Measurements from ENCODE around the gene DENND5B.
"Not testable (repeated sequence)": the region's sequence is repeated elsewhere in the genome, so short reads cannot be mapped to it uniquely, and the experiment has no call there.

DENND5B gene

DNA sequence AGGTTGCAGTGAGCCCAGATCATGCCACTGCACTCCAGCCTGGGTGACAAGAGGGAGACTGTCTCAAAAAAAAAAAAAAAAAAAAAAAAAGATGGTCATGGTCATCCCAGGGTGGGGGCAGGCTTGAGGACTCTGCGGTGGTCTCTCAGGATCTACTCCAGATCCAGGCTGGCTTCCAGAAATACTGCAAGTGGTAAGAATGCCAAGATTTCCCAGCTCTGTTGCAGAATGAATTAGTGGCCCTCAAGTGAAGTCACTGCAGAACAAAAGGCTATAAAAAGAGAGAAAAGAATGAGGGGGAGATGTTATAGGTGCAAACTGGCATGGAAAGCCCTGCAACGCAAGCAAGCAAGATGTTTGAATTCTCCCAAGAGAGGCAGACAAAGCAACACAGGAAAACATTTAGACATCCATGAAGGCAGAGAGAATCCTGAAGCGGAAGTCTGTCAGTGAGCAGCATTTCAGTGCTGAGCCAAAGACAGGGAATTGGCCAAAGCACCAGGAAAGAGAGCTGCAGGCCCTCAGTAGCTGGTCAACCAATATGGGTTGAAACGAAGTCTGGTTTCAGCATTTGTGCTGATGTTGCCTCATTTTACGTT, 36.6 kb upstream of the DENND5B start:
- FAIRE-seq (no peak), DNase-seq (ENCODE audit: insufficient read length, low spot score) (no peak)
- TF ChIP-seq, protein P1, sequence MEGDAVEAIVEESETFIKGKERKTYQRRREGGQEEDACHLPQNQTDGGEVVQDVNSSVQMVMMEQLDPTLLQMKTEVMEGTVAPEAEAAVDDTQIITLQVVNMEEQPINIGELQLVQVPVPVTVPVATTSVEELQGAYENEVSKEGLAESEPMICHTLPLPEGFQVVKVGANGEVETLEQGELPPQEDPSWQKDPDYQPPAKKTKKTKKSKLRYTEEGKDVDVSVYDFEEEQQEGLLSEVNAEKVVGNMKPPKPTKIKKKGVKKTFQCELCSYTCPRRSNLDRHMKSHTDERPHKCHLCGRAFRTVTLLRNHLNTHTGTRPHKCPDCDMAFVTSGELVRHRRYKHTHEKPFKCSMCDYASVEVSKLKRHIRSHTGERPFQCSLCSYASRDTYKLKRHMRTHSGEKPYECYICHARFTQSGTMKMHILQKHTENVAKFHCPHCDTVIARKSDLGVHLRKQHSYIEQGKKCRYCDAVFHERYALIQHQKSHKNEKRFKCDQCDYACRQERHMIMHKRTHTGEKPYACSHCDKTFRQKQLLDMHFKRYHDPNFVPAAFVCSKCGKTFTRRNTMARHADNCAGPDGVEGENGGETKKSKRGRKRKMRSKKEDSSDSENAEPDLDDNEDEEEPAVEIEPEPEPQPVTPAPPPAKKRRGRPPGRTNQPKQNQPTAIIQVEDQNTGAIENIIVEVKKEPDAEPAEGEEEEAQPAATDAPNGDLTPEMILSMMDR (IDR thresholded peaks at IDR 0.05; ENCODE audit: insufficient read depth, missing control alignments): no peak

- TF ChIP-seq, protein P1 (IDR thresholded peaks at IDR 0.05; ENCODE audit: insufficient read depth, missing control alignments): no peak
- FAIRE-seq (no peak), DNase-seq (ENCODE audit: insufficient read length, low spot score) (no peak)
These were observed 35.5 kb upstream of the DENND5B start for GRCh38 chr12:31626270-31626995.

- FAIRE-seq (no peak), DNase-seq (ENCODE audit: insufficient read length, low spot score) (no peak)
- TF ChIP-seq, protein P1 (IDR thresholded peaks at IDR 0.05; ENCODE audit: insufficient read depth, missing control alignments): no peak
These were observed 31.1 kb upstream of the DENND5B start for GRCh38 chr12:31622038-31622437.

DNA sequence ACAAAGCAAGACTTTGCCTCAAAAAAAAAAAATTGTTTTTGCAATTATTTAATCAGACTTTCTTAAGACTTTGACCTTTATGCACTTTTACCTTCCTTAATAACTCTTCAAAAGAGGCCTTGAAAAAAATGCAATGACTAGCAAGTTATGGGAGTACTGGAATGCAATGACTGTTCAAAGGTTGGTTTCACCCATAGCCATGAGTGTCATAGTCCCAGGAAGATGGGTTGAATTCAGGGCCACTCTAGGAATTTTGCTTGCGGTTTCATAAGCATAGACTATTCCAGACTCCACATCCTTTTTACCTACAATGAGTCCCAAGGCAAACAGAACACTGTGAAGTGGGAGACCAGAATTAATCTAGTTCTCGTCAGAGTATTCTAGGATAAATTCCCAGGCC, 29.4 kb upstream of the DENND5B start:
- DNase-seq (ENCODE audit: insufficient read length, low spot score): no peak
- FAIRE-seq: no peak

GRCh38 chr12:31618228-31619025, 27.5 kb upstream of the DENND5B start:
- no peak for FAIRE-seq
- TF ChIP-seq, protein P1 (IDR thresholded peaks at IDR 0.05; ENCODE audit: insufficient read depth, missing control alignments): no peak

More for the DNA sequence above, 29.4 kb upstream of the DENND5B start:
- TF ChIP-seq, protein P1 (IDR thresholded peaks at IDR 0.05; ENCODE audit: insufficient read depth, missing control alignments): no peak

GRCh38 chr12:31612819-31613218, 21.9 kb upstream of the DENND5B start:
- FAIRE-seq: no peak

More at GRCh38 chr12:31618228-31619025, 27.5 kb upstream of the DENND5B start:
- DNase-seq (ENCODE audit: insufficient read length, low spot score): no peak

GRCh38 chr12:31608299-31608698, 17.4 kb upstream of the DENND5B start:
- not testable (repeated sequence) for DNase-seq (ENCODE audit: insufficient read length, low spot score); FAIRE-seq

More at GRCh38 chr12:31612819-31613218, 21.9 kb upstream of the DENND5B start:
- TF ChIP-seq, protein P1 (IDR thresholded peaks at IDR 0.05; ENCODE audit: insufficient read depth, missing control alignments): no peak
- DNase-seq (ENCODE audit: insufficient read length, low spot score): no peak
